Measurements from ENCODE around the gene PDS5A. TPM values are rescaled to one million over a fixed set of nuclear protein-coding genes. Genes with fewer than 3 reads are reported as not detected.
"Not testable (repeated sequence)": the region's sequence is repeated elsewhere in the genome, so short reads cannot be mapped to it uniquely, and the experiment has no call there.

The PDS5A gene
- total RNA-seq, 6 experiments from 2014 or later = 28.0 to 45.7 (median 33.2) TPM

DNA sequence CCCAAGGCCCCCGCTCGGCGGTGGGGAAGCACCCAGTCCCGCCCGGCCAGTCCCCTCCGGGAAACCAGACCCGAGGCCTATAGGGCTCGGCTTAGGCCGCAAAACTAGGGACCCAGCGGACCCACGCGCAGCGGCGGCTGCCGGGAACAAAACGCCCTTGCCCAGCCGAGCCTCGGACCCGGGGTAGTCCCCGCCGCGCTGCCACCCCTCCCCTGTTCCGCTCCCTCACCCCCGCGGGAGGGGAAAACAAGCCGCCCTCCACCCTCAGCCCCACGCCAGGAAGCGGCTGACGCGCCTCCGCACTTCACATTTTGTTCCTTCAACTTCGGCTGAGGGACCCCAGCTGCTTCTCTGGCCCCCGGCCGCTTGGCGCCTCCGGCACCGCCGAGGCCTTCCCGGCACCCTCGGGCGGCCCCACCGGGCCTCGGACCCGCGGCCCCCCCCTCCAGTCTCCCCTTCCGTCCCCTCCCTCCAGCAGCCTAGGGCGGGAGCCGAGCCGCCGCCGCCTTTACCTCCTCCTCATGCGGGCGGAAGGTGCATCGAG, 694 bp downstream of the PDS5A start:
- Histone ChIP-seq H3K9me3 (no peaks in the 10 kb centered on the region), H3K4me1 (peaks cover 0 to 39% (median 16%) of the 10 kb centered on the region in 4 donors), H3K27me3 (no peaks in the 10 kb centered on the region), H3K36me3 (peaks cover 0 to 10% (median 0%) of the 10 kb centered on the region in 4 donors), H3K27ac (peak overlapping the region; percentile 80 to 92 (median 86)), H3K4me3 (peak overlapping the region; percentile 90 to 99 (median 90))
- DNase-seq (peak; percentile 65 to 73 (median 69)), ATAC-seq (peak; percentile 23 to 34 (median 32))
- intact Hi-C loops (cut with DNase I) = loop anchor here (10.0 kb wide), 1 partner anchor 272 kb away; no protein-coding TSS in a partner anchor
- no peak for TF ChIP-seq POLR2A (IDR thresholded peaks at IDR 0.05)
- TF ChIP-seq, protein P1, sequence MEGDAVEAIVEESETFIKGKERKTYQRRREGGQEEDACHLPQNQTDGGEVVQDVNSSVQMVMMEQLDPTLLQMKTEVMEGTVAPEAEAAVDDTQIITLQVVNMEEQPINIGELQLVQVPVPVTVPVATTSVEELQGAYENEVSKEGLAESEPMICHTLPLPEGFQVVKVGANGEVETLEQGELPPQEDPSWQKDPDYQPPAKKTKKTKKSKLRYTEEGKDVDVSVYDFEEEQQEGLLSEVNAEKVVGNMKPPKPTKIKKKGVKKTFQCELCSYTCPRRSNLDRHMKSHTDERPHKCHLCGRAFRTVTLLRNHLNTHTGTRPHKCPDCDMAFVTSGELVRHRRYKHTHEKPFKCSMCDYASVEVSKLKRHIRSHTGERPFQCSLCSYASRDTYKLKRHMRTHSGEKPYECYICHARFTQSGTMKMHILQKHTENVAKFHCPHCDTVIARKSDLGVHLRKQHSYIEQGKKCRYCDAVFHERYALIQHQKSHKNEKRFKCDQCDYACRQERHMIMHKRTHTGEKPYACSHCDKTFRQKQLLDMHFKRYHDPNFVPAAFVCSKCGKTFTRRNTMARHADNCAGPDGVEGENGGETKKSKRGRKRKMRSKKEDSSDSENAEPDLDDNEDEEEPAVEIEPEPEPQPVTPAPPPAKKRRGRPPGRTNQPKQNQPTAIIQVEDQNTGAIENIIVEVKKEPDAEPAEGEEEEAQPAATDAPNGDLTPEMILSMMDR (IDR thresholded peaks at IDR 0.05) = no peak
- WGBS (ENCODE audit: insufficient coverage, low coverage, low lambda C conversion rate, missing lambda C conversion rate) = 7% methylated on average over 3 of the region's 54 CpGs

DNA sequence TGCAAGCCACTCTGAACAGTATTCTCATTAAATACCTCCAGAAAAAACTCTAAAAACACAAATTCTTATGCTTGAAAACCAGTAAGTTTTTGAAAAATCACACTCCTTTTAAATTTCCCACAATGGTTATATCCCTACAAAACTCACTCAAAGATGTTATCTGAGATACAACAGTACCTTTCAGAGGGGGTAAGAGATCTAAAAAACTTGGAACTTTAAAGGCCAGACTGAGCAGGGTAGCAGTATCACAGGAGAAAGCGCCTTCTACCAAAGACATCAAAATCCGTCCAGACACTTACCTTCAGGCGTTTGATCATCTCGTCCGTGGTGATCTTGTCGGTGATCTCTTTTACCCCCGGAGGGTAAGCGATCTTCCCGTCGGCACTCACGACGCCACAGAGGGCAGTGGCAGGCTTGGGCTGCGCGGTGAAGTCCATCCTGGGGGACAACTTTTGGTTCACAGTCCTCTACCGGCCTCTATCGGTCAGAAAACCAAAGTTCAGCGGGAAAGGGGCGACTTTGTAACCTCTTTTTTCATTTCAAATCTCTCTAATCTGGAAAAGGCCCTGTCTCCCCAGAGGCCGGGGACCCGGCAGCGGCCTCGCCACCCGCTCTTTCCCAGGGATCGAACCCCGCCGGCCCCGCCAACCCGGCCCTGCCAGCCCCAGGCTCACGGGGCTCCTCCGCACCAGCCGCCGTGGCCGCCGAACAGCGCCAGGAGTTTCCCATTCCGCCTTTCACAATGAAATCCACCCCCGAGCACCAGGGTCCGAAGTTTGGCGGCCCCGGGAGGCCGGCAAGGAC, 1.4 kb downstream of the PDS5A start:
- intact Hi-C loops (cut with DNase I) = loop anchor here (10.0 kb wide), 1 partner anchor 272 kb away; no protein-coding TSS in a partner anchor
- H3K4me1 ChIP-seq = peaks cover 0 to 46% (median 18%) of the 10 kb centered on the region in 4 donors
- no peak for TF ChIP-seq POLR2A (IDR thresholded peaks at IDR 0.05)
- TF ChIP-seq, protein P1 (IDR thresholded peaks at IDR 0.05) = peak; percentile 77 to 82 (median 80)

GRCh38 chr4:39975488-39976089, 2.1 kb downstream of the PDS5A start:
- 44% methylated on average over 4 of the region's 4 CpGs for WGBS (ENCODE audit: insufficient coverage, low coverage, low lambda C conversion rate, missing lambda C conversion rate)
- no peaks in the 10 kb centered on the region for H3K27me3 ChIP-seq
- intact Hi-C loops (cut with DNase I) = loop anchor here (10.0 kb wide), 1 partner anchor 271 kb away; no protein-coding TSS in a partner anchor
- DNase-seq = no peak
- peaks cover 0 to 10% (median 0%) of the 10 kb centered on the region in 4 donors for H3K36me3 ChIP-seq
- peak overlapping the region; percentile 80 to 92 (median 86) for H3K27ac ChIP-seq
- no peaks in the 10 kb centered on the region for H3K9me3 ChIP-seq
- peaks cover 0 to 52% (median 21%) of the 10 kb centered on the region in 4 donors for H3K4me1 ChIP-seq
- no peak for TF ChIP-seq POLR2A (IDR thresholded peaks at IDR 0.05)
- TF ChIP-seq, protein P1 (IDR thresholded peaks at IDR 0.05) = no peak
- no peak for ATAC-seq
- peak overlapping the region in 2 of 3 donors; percentile 90 for H3K4me3 ChIP-seq

More for the DNA sequence above, 1.4 kb downstream of the PDS5A start:
- H3K27me3 ChIP-seq = no peaks in the 10 kb centered on the region
- peaks cover 0 to 10% (median 0%) of the 10 kb centered on the region in 4 donors for H3K36me3 ChIP-seq
- DNase-seq (peak; percentile 79 to 85 (median 80)), ATAC-seq (peak; percentile 70 to 78 (median 72))
- peak overlapping the region; percentile 80 to 92 (median 86) for H3K27ac ChIP-seq
- H3K4me3 ChIP-seq = peak overlapping the region; percentile 90 to 99 (median 90)
- no peaks in the 10 kb centered on the region for H3K9me3 ChIP-seq
- under 1% methylated on average over 20 of the region's 41 CpGs for WGBS (ENCODE audit: insufficient coverage, low coverage, low lambda C conversion rate, missing lambda C conversion rate)

DNA sequence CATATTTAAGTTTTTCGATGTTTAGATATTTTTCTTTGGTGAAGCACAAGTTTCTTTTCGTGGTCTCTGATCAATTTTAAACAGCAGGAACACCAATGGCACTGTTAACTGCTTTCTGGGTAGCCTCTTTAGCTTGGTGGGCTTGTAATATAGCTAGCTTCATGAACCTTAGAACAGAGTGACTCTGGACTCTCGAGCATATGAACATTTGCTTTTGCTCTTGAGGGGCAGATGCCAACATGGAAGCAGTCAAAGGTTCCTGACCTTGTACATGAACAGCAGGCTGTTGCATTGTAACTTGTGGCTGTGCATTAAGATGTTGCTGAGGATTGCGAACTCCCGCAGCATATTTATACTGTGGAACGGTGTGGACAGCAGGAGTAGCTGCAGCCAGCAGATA, 4.7 kb downstream of the PDS5A start:
- Histone ChIP-seq H3K27ac (peak overlapping the region in 2 of 3 donors; percentile 3 to 37), H3K4me1 (peaks cover 0 to 45% (median 18%) of the 10 kb centered on the region in 4 donors), H3K4me3 (peak overlapping the region in 1 of 3 donors; percentile 12)
- intact Hi-C loops (cut with DNase I) = loop anchor here (10.0 kb wide), 1 partner anchor 268 kb away; no protein-coding TSS in a partner anchor
- 33% methylated on average over 5 of the region's 6 CpGs for WGBS (ENCODE audit: insufficient coverage, low coverage, low lambda C conversion rate, missing lambda C conversion rate)
- not testable (repeated sequence) for H3K36me3 ChIP-seq, H3K9me3 ChIP-seq, DNase-seq, H3K27me3 ChIP-seq
- ATAC-seq = peak in 1 of 4 donors; percentile 14
